Endothelial cell of umbilical vein (primary cell): ENCODE data around the gene ZNF148. TPM values are rescaled to one million over a fixed set of nuclear protein-coding genes. Genes with fewer than 3 reads are reported as not detected.

Experiments
- BruUV-seq: library from RNA; stranded (reverse); fragments of 400-500 nt; replicated peaks from 2 replicates; lab custom pipeline; 2021; lab: Mats Ljungman, UMichigan
- CTCF ChIA-PET: fragments of 300-600, 350-600 bp; sonication (Branson Sonifier 250); formaldehyde crosslinking; loops from one replicate; lab custom pipeline; 2021; ENCODE audit warnings: antibody characterized with exemption, inconsistent platforms; lab: Charles Lee
- POLR2A ChIA-PET: fragments of 300-600, 350-600 bp; sonication (Branson Sonifier 250); formaldehyde crosslinking; loops from one replicate; lab custom pipeline; 2021; ENCODE audit warnings: antibody characterized with exemption, inconsistent platforms; lab: Charles Lee
- DNase-seq: peaks from one replicate; pipeline ENCODE4 v3.0.0-alpha.2; 2011; ENCODE audit warnings: low read depth, low spot score
- FAIRE-seq: peaks from 2 replicates; lab custom pipeline; 2011; peaks lifted over from hg19 to GRCh38; lab: Jason Lieb, UNC
- H2AFZ ChIP-seq: 2 replicates; pipeline ENCODE4 v1.6.0; 2012; ENCODE audit warnings: low read depth, low read length, control low read depth, inconsistent platforms
- H3K27ac ChIP-seq: 2 replicates; pipeline ENCODE4 v1.5.1; 2011; ENCODE audit warnings: low read depth, mild to moderate bottlenecking, control low read depth, low read length, moderate library complexity; ENCODE audit not compliant: insufficient read depth
- H3K27me3 ChIP-seq, 2 experiments: 2 replicates each; pipeline versions ENCODE4 v1.6.0 to v1.6.1; 2011; ENCODE audit warnings: low read length in 2 of 2, mixed read lengths in 1 of 2; ENCODE audit not compliant: control insufficient read depth in 2 of 2, insufficient read depth in 2 of 2
- H3K36me3 ChIP-seq, 2 experiments: 2 replicates in 1 of 2; 3 replicates in 1 of 2; pipeline ENCODE4 v1.5.1; 2011; ENCODE audit warnings: low read length in 2 of 2, mild to moderate bottlenecking in 1 of 2, moderate library complexity in 1 of 2; ENCODE audit not compliant: control insufficient read depth in 2 of 2, insufficient read depth in 2 of 2; ENCODE audit errors: extremely low read depth in 1 of 2
- H3K4me1 ChIP-seq: 3 replicates; pipeline ENCODE4 v1.5.1; 2011; ENCODE audit warnings: mild to moderate bottlenecking, low read length; ENCODE audit not compliant: control insufficient read depth, insufficient read depth; ENCODE audit errors: extremely low read depth
- H3K4me2 ChIP-seq: 2 replicates; pipeline ENCODE4 v1.6.1; 2011; ENCODE audit warnings: low read length, control low read depth, mixed read lengths; ENCODE audit not compliant: insufficient read depth
- H3K4me3 ChIP-seq, 3 experiments: fragments of 200-600 bp in 1 of 3; sonication (generic), shearing (Covaris generic) in 1 of 3; replicated peaks in 1 of 3; 2 replicates each; pipeline ENCODE4 v1.5.1; 2011 to 2016; ENCODE audit warnings: control low read depth in 3 of 3, low read length in 3 of 3, mild to moderate bottlenecking in 2 of 3, inconsistent platforms in 1 of 3, low read depth in 1 of 3, moderate library complexity in 1 of 3; ENCODE audit not compliant: insufficient read depth in 1 of 3
- H3K79me2 ChIP-seq: 2 replicates; pipeline ENCODE4 v1.6.0; 2012; ENCODE audit warnings: low read length, inconsistent platforms; ENCODE audit not compliant: control insufficient read depth, insufficient read depth
- H3K9ac ChIP-seq: replicated peaks from 2 replicates; pipeline ENCODE3; 2011; ENCODE audit warnings: low read length, control low read depth; ENCODE audit not compliant: insufficient read depth; ENCODE audit errors: extremely low read depth
- H3K9me1 ChIP-seq: replicated peaks from 3 replicates; pipeline ENCODE4 v1.6.0; 2011; ENCODE audit warnings: mild to moderate bottlenecking, low read length; ENCODE audit not compliant: control insufficient read depth, insufficient read depth; ENCODE audit errors: extremely low read depth
- H3K9me3 ChIP-seq: replicated peaks from 2 replicates; pipeline ENCODE4 v1.5.1; 2012; ENCODE audit warnings: low read length, inconsistent platforms; ENCODE audit not compliant: control insufficient read depth, insufficient read depth
- H4K20me1 ChIP-seq: replicated peaks from 2 replicates; pipeline ENCODE3; 2011; ENCODE audit warnings: mild to moderate bottlenecking, low read length; ENCODE audit not compliant: control insufficient read depth, insufficient read depth; ENCODE audit errors: extremely low read depth
- CTCF ChIP-seq, 2 donors: IDR thresholded peaks; 1 replicate in 1 of 2; 2 replicates in 1 of 2; pipeline ENCODE4 v1.5.1; 2011; ENCODE audit warnings: low read length in 2 of 2, mild to moderate bottlenecking in 2 of 2, moderate library complexity in 2 of 2, control low read depth in 1 of 2, inconsistent platforms in 1 of 2, low read depth in 1 of 2; ENCODE audit not compliant: insufficient read depth in 1 of 2; ENCODE audit errors: extremely low read depth in 1 of 2
- EZH2 ChIP-seq: IDR thresholded peaks from 2 replicates; pipeline ENCODE4 v1.6.1; 2012; ENCODE audit warnings: borderline replicate concordance, low read depth, mild to moderate bottlenecking, moderate library complexity, low read length, inconsistent platforms; ENCODE audit not compliant: severe bottlenecking
- FOS ChIP-seq: IDR thresholded peaks from 2 replicates; pipeline ENCODE4 v1.6.1; 2011; ENCODE audit warnings: mild to moderate bottlenecking, low read length, moderate library complexity, borderline replicate concordance; ENCODE audit not compliant: insufficient read depth
- GATA2 ChIP-seq: IDR thresholded peaks from 2 replicates; pipeline ENCODE4 v1.7.0; 2011; ENCODE audit warnings: low read depth, mild to moderate bottlenecking, moderate library complexity, mixed read lengths, low read length; ENCODE audit not compliant: insufficient read length, insufficient read depth
- JUN ChIP-seq: IDR thresholded peaks from 2 replicates; pipeline ENCODE4 v1.6.1; 2011; ENCODE audit warnings: borderline replicate concordance, low read depth; ENCODE audit not compliant: insufficient read length, insufficient read depth
- MAX ChIP-seq: IDR thresholded peaks from 2 replicates; pipeline ENCODE4 v1.6.1; 2011; ENCODE audit not compliant: insufficient read depth, insufficient read length
- MYC ChIP-seq: IDR thresholded peaks from one replicate; pipeline ENCODE4 v1.6.1; 2011; ENCODE audit warnings: mild to moderate bottlenecking, low read depth, low read length
- POLR2A ChIP-seq: IDR thresholded peaks from 2 replicates; pipeline ENCODE4 v1.6.1; 2012; ENCODE audit warnings: low read depth, mild to moderate bottlenecking, control low read depth, low read length
- POLR2AphosphoS5 ChIP-seq: IDR thresholded peaks from 2 replicates; pipeline ENCODE4 v1.6.1; 2012; ENCODE audit warnings: low read depth, mild to moderate bottlenecking, control low read depth, low read length, moderate library complexity; ENCODE audit not compliant: insufficient read depth
- dilution Hi-C: fragments of 300-500 bp; cut with MboI; formaldehyde crosslinking; loops from one replicate; pipeline ENCODE4 v1.15.0; 2019; ENCODE audit warnings: low sequenced_read_pairs; ENCODE audit not compliant: extremely low pct_ligation_motif_present
- intact Hi-C: fragments of 100-400 bp; cut with micrococcal nuclease; formaldehyde crosslinking; loops from one replicate; pipeline ENCODE4 v1.10.0; 2022
- polyA plus RNA-seq, 4 experiments: library from polyadenylated mRNA; depleted of rRNA in 3 of 4; stranded (reverse) in 3 of 4; unstranded in 1 of 4; fragments of >200 nt; gene quantifications; 2 replicates each; pipeline versions ENCODE4 v1.2.1 to v1.2.3, GENCODE V29; 2011 to 2012; ENCODE audit warnings: missing spikeins in 1 of 4
- total RNA-seq: library from RNA; stranded (reverse); gene quantifications from 2 replicates; pipeline ENCODE4 v1.2.3, GENCODE V29; 2021

ZNF148 gene
- total and polyA plus RNA-seq, 2 donors (not counting 3 experiments of a cell fraction or from before 2014, with no cell fraction given) = 8.0 to 41.3 TPM

- dilution Hi-C loops = no loop called here
- no peak overlapping the region for H2AFZ ChIP-seq
- DNase-seq (no peak), FAIRE-seq (peak; percentile 59)
- CTCF ChIA-PET = interaction anchor here (1.1 to 1.2 kb wide), 3 partner anchors 21 to 50 kb away, joined by 3 read pairs; no protein-coding TSS in a partner anchor
- H3K9me3 ChIP-seq = no peaks in the 10 kb centered on the region
- H3K9ac ChIP-seq = no peak overlapping the region
- peaks cover 10% of the 10 kb centered on the region for H3K4me1 ChIP-seq
- peak overlapping the region in 2 of 3 experiments; percentile 52 to 64 for H3K4me3 ChIP-seq
- no TSS peak for BruUV-seq
- peak overlapping the region; percentile 66 for H3K4me2 ChIP-seq
- intact Hi-C loops = no loop called here
- H4K20me1 ChIP-seq = peaks cover 13% of the 10 kb centered on the region
- H3K27ac ChIP-seq = no peak overlapping the region
- H3K27me3 ChIP-seq = no peaks in the 10 kb centered on the region
- H3K9me1 ChIP-seq = no peaks in the 10 kb centered on the region
- H3K79me2 ChIP-seq = peaks cover 91% of the 10 kb centered on the region
- H3K36me3 ChIP-seq = no peaks in the 10 kb centered on the region
- no peak for TF ChIP-seq MYC
- TF ChIP-seq FOS = no peak
- no peak for TF ChIP-seq POLR2AphosphoS5
- no peak for TF ChIP-seq CTCF (IDR thresholded peaks at IDR 0.05; ENCODE audit: extremely low read depth in 1 of 2, insufficient read depth in 1 of 2, low read depth in 1 of 2, low read length in 2 of 2)
- TF ChIP-seq POLR2A = no peak
- TF ChIP-seq EZH2 = no peak
- TF ChIP-seq GATA2 = no peak
- no peak for TF ChIP-seq JUN
- no peak for TF ChIP-seq MAX
- POLR2A ChIA-PET = no interaction called here
Observed at GRCh38 chr3:125356140-125357026, 18.7 kb downstream of the ZNF148 start.
